Osteocyte (in vitro differentiated cells): Measurements from ENCODE around the gene EHMT1. TPM values are rescaled to one million over a fixed set of nuclear protein-coding genes. Genes with fewer than 3 reads are reported as not detected.
"Not testable (repeated sequence)": the region's sequence is repeated elsewhere in the genome, so short reads cannot be mapped to it uniquely, and the experiment has no call there.

Experiments used
- DNase-seq: peaks from one replicate; pipeline ENCODE4 v3.0.0; 2021; ENCODE audit warnings: mixed read lengths; ENCODE audit not compliant: unreplicated experiment; ENCODE audit errors: extremely low spot score
- H3K27ac Mint-ChIP-seq: one replicate; pipeline ENCODE4 v1.8.0; 2021; ENCODE audit warnings: mild to moderate bottlenecking, mixed read lengths; ENCODE audit not compliant: unreplicated experiment
- H3K27me3 Mint-ChIP-seq: one replicate; pipeline ENCODE4 v1.8.0; 2021; ENCODE audit warnings: mixed read lengths; ENCODE audit not compliant: unreplicated experiment
- H3K36me3 Mint-ChIP-seq: one replicate; pipeline ENCODE4 v1.8.0; 2021; ENCODE audit warnings: mixed read lengths; ENCODE audit not compliant: unreplicated experiment
- H3K4me1 Mint-ChIP-seq: one replicate; pipeline ENCODE4 v1.8.0; 2021; ENCODE audit warnings: mixed read lengths; ENCODE audit not compliant: unreplicated experiment
- H3K4me3 Mint-ChIP-seq: one replicate; pipeline ENCODE4 v1.8.0; 2021; ENCODE audit warnings: mild to moderate bottlenecking, moderate library complexity, mixed read lengths; ENCODE audit not compliant: unreplicated experiment
- H3K9me3 Mint-ChIP-seq: one replicate; pipeline ENCODE4 v1.8.0; 2021; ENCODE audit warnings: mixed read lengths; ENCODE audit not compliant: unreplicated experiment
- CTCF ChIP-seq: fragments of 200-600 bp; sonication (generic); IDR thresholded peaks from 2 replicates; pipeline ENCODE4 v1.5.0; 2021; ENCODE audit warnings: antibody characterized with exemption, mild to moderate bottlenecking, moderate library complexity
- microRNA-seq: library from miRNA; unstranded; fragments of <30 nt; microRNA quantifications from one replicate; pipeline ENCODE4 v1.1.0, GENCODE V29; 2020; ENCODE audit not compliant: unreplicated experiment
- total RNA-seq: library from RNA; stranded (reverse); gene quantifications from 2 replicates; pipeline ENCODE4 v1.2.1, GENCODE V29; 2021

The EHMT1 gene
- total RNA-seq, 1 donor from 2014 or later: 88.6 TPM

- peaks cover 1% of the 10 kb centered on the region for H3K4me1 Mint-ChIP-seq
- DNase-seq: no peak
- TF ChIP-seq CTCF: no peak
- H3K9me3 Mint-ChIP-seq: no peaks in the 10 kb centered on the region
- no peak overlapping the region for H3K27ac Mint-ChIP-seq
- H3K27me3 Mint-ChIP-seq: peaks cover 5% of the 10 kb centered on the region
- no peak overlapping the region for H3K4me3 Mint-ChIP-seq
- no peaks in the 10 kb centered on the region for H3K36me3 Mint-ChIP-seq
Measured at GRCh38 chr9:137880976-137881530, 262.2 kb downstream of the EHMT1 start.

- DNase-seq: no peak
- Mint-ChIP-seq H3K9me3 (no peaks in the 10 kb centered on the region), H3K36me3 (no peaks in the 10 kb centered on the region), H3K27me3 (no peaks in the 10 kb centered on the region), H3K4me3 (no peak overlapping the region), H3K27ac (no peak overlapping the region), H3K4me1 (no peaks in the 10 kb centered on the region)
- TF ChIP-seq CTCF: no peak
Measured at GRCh38 chr9:137881591-137882505, 263.0 kb downstream of the EHMT1 start.

GRCh38 chr9:137882506-137882821 is 263.7 kb downstream of the EHMT1 start:
- Mint-ChIP-seq H3K9me3 (no peaks in the 10 kb centered on the region), H3K4me3 (no peak overlapping the region)

GRCh38 chr9:137883977-137884376 is 265.2 kb downstream of the EHMT1 start:
- H3K27ac Mint-ChIP-seq, H3K4me3 Mint-ChIP-seq, H3K36me3 Mint-ChIP-seq, H3K9me3 Mint-ChIP-seq, DNase-seq, H3K27me3 Mint-ChIP-seq, H3K4me1 Mint-ChIP-seq: not testable (repeated sequence)

More at GRCh38 chr9:137882506-137882821, 263.7 kb downstream of the EHMT1 start:
- no peaks in the 10 kb centered on the region for H3K27me3 Mint-ChIP-seq
- DNase-seq: no peak
- H3K4me1 Mint-ChIP-seq: no peaks in the 10 kb centered on the region
- TF ChIP-seq CTCF: no peak
- H3K27ac Mint-ChIP-seq: no peak overlapping the region
- no peaks in the 10 kb centered on the region for H3K36me3 Mint-ChIP-seq

- H3K4me1 Mint-ChIP-seq, H3K4me3 Mint-ChIP-seq, H3K27ac Mint-ChIP-seq, H3K9me3 Mint-ChIP-seq, H3K27me3 Mint-ChIP-seq, H3K36me3 Mint-ChIP-seq, DNase-seq: not testable (repeated sequence)
Measured at GRCh38 chr9:137884547-137884946, 265.7 kb downstream of the EHMT1 start.

GRCh38 chr9:137885121-137885520 is 266.3 kb downstream of the EHMT1 start:
- H3K4me1 Mint-ChIP-seq, H3K9me3 Mint-ChIP-seq: not testable (repeated sequence)

More at GRCh38 chr9:137885121-137885520, 266.3 kb downstream of the EHMT1 start:
- H3K27ac Mint-ChIP-seq, H3K36me3 Mint-ChIP-seq, H3K4me3 Mint-ChIP-seq, H3K27me3 Mint-ChIP-seq, DNase-seq: not testable (repeated sequence)

Small RNA genes within 50 kb of the gene (microRNA-seq; reads per million reads assigned to microRNA genes)
- not detected for gene MIR602

Other genes starting within 250 kb of the EHMT1 start
- 20.0 and 21.5 TPM in 2 replicates for gene EXD3, start 195.8 kb upstream of the EHMT1 start, total RNA-seq
- gene NOXA1, start 195.6 kb upstream of the EHMT1 start, total RNA-seq: 1.0 and 1.5 TPM in 2 replicates
- gene ENTPD8, start 177.6 kb upstream of the EHMT1 start, total RNA-seq: 0.16 and 0.24 TPM in 2 replicates
- 93.1 and 103 TPM in 2 replicates for gene NSMF, start 159.7 kb upstream of the EHMT1 start, total RNA-seq
- 7.1 and 7.2 TPM in 2 replicates for gene PNPLA7, start 68.6 kb upstream of the EHMT1 start, total RNA-seq
- 51.9 and 53.8 TPM in 2 replicates for gene MRPL41, start 67.1 kb upstream of the EHMT1 start, total RNA-seq
- 37.3 and 39.5 TPM in 2 replicates for gene DPH7, start 40.1 kb upstream of the EHMT1 start, total RNA-seq
- 30.3 and 31.4 TPM in 2 replicates for gene ZMYND19, start 28.5 kb upstream of the EHMT1 start, total RNA-seq
- 28.7 and 30.2 TPM in 2 replicates for gene ARRDC1, start 13.3 kb upstream of the EHMT1 start, total RNA-seq